ENCODE measurements around the gene MCTP2. TPM values are rescaled to one million over a fixed set of nuclear protein-coding genes. Genes with fewer than 3 reads are reported as not detected.

MCTP2 gene
- total and polyA plus RNA-seq, 2 of the 13 experiments (the other 11 are each of a cell fraction or from before 2014, with no cell fraction given), result 5.1 to 8.6 TPM

- in situ Hi-C loops (cut with HindIII; ENCODE audit: extremely low pct_ligation_motif_present, low pct_unique_long_range_greater_than_20kb) (no loop called here), intact Hi-C loops (cut with micrococcal nuclease; ENCODE audit: unreplicated experiment) (no loop called here)
- Histone ChIP-seq H3K27me3 (ENCODE audit: control insufficient read depth in 1 of 2, insufficient read depth in 2 of 2, low read length in 2 of 2) (no peaks in the 10 kb centered on the region), H2AFZ (ENCODE audit: low read length) (no peak overlapping the region), H3K4me3 (replicated peaks in 1 of 3; ENCODE audit: insufficient read depth in 1 of 3, low read depth in 2 of 3, low read length in 3 of 3) (no peak overlapping the region), H3K27ac (ENCODE audit: extremely low read length, insufficient read depth, low read length) (no peak overlapping the region), H3K36me3 (replicated peaks in 1 of 2; ENCODE audit: control insufficient read depth in 1 of 2, insufficient read depth in 2 of 2, low read length in 2 of 2) (no peaks in the 10 kb centered on the region), H3K9me3 (ENCODE audit: low read length) (no peaks in the 10 kb centered on the region), H4K20me1 (ENCODE audit: insufficient read depth, low read length) (no peaks in the 10 kb centered on the region), H3K4me1 (ENCODE audit: insufficient read depth, low read length) (no peaks in the 10 kb centered on the region), H3K4me2 (ENCODE audit: low read depth, low read length) (no peak overlapping the region), H3K9ac (ENCODE audit: insufficient read depth, low read depth, low read length) (no peak overlapping the region), H3K79me2 (ENCODE audit: insufficient read depth, low read length) (no peaks in the 10 kb centered on the region)
- ChIA-PET POLR2A (no interaction called here), CTCF (ENCODE audit: low intra/inter-chr PET ratio, low total read pairs) (no interaction called here)
- no peak for TF ChIP-seq ATF7-NPFF (CRISPR knock-in tag; IDR thresholded peaks at IDR 0.05; ENCODE audit: low read depth)
- TF ChIP-seq HNRNPLL (IDR thresholded peaks at IDR 0.05; ENCODE audit: low read depth, low read length, poor library complexity, severe bottlenecking), result no peak
- no peak for TF ChIP-seq NCOA5 (CRISPR knock-in tag; IDR thresholded peaks at IDR 0.05)
- no peak for TF ChIP-seq ZNF264 (CRISPR knock-in tag; IDR thresholded peaks at IDR 0.05)
- TF ChIP-seq ZNF180 (CRISPR knock-in tag; IDR thresholded peaks at IDR 0.05; ENCODE audit: borderline replicate concordance, low read depth), result no peak
- TF ChIP-seq MBD4 (IDR thresholded peaks at IDR 0.05; ENCODE audit: borderline replicate concordance, low read length), result no peak
- no peak for TF ChIP-seq ZZZ3 (CRISPR knock-in tag; IDR thresholded peaks at IDR 0.05; ENCODE audit: borderline replicate concordance)
- no peak for TF ChIP-seq PAWR (CRISPR knock-in tag; IDR thresholded peaks at IDR 0.05; ENCODE audit: borderline replicate concordance)
- no peak for FAIRE-seq
- no peak for ATAC-seq
- no TSS peak for BruUV-seq (replicated peaks)
- no peak for DNase-seq (ENCODE audit: low spot score)
- 36% methylated on average over 5 of the region's 7 CpGs for WGBS (ENCODE audit: low lambda C conversion rate)
Observed at GRCh38 chr15:94387849-94388441, 156.6 kb downstream of the MCTP2 start.

GRCh38 chr15:94395640-94396039, 164.3 kb downstream of the MCTP2 start:
- no peaks in the 10 kb centered on the region for H4K20me1 ChIP-seq (ENCODE audit: insufficient read depth, low read length)
- H2AFZ ChIP-seq (ENCODE audit: low read length), result no peak overlapping the region
- 48% methylated on average over 1 of the region's 1 CpG for WGBS (ENCODE audit: low lambda C conversion rate)
- ChIA-PET POLR2A (no interaction called here), CTCF (ENCODE audit: low intra/inter-chr PET ratio, low total read pairs) (no interaction called here)
- no peak overlapping the region for H3K4me3 ChIP-seq (replicated peaks in 1 of 3; ENCODE audit: insufficient read depth in 1 of 3, low read depth in 2 of 3, low read length in 3 of 3)
- DNase-seq (ENCODE audit: low spot score) (no peak), ATAC-seq (no peak), FAIRE-seq (no peak)
- no peak overlapping the region for H3K4me2 ChIP-seq (ENCODE audit: low read depth, low read length)
- no peaks in the 10 kb centered on the region for H3K27me3 ChIP-seq (ENCODE audit: control insufficient read depth in 1 of 2, insufficient read depth in 2 of 2, low read length in 2 of 2)
- intact Hi-C loops (cut with micrococcal nuclease; ENCODE audit: unreplicated experiment), result no loop called here
- H3K27ac ChIP-seq (ENCODE audit: extremely low read length, insufficient read depth, low read length), result no peak overlapping the region
- H3K36me3 ChIP-seq (replicated peaks in 1 of 2; ENCODE audit: control insufficient read depth in 1 of 2, insufficient read depth in 2 of 2, low read length in 2 of 2), result no peaks in the 10 kb centered on the region
- H3K79me2 ChIP-seq (ENCODE audit: insufficient read depth, low read length), result no peaks in the 10 kb centered on the region
- BruUV-seq (replicated peaks), result no TSS peak
- in situ Hi-C loops (cut with HindIII; ENCODE audit: extremely low pct_ligation_motif_present, low pct_unique_long_range_greater_than_20kb), result no loop called here
- no peak overlapping the region for H3K9ac ChIP-seq (ENCODE audit: insufficient read depth, low read depth, low read length)
- no peaks in the 10 kb centered on the region for H3K9me3 ChIP-seq (ENCODE audit: low read length)
- H3K4me1 ChIP-seq (ENCODE audit: insufficient read depth, low read length), result no peaks in the 10 kb centered on the region
- TF ChIP-seq ZFP82 (CRISPR knock-in tag; IDR thresholded peaks at IDR 0.05; ENCODE audit: borderline replicate concordance) (no peak), CSRNP1 (CRISPR knock-in tag; IDR thresholded peaks at IDR 0.05) (no peak), LRRFIP1 (CRISPR knock-in tag; conservative IDR thresholded peaks at IDR 0.05) (no peak), DMAP1 (CRISPR knock-in tag; IDR thresholded peaks at IDR 0.05) (no peak)
- TF ChIP-seq, protein P1, sequence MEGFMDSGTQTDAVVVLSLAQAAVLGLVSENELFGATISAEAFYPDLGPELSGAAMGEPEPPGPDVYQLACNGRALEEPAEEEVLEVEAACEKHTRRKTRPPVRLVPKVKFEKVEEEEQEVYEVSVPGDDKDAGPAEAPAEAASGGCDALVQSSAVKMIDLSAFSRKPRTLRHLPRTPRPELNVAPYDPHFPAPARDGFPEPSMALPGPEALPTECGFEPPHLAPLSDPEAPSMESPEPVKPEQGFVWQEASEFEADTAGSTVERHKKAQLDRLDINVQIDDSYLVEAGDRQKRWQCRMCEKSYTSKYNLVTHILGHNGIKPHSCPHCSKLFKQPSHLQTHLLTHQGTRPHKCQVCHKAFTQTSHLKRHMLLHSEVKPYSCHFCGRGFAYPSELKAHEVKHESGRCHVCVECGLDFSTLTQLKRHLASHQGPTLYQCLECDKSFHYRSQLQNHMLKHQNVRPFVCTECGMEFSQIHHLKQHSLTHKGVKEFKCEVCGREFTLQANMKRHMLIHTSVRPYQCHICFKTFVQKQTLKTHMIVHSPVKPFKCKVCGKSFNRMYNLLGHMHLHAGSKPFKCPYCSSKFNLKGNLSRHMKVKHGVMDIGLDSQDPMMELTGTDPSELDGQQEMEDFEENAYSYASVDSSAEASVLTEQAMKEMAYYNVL (CRISPR knock-in tag; IDR thresholded peaks at IDR 0.05; ENCODE audit: borderline replicate concordance), result no peak

All from HepG2 (cell line).